Hematopoietic multipotent progenitor cell treated with erythropoietin and hydrocortisone succinate and interleukin-3 and kit ligand, for 4 days (in vitro differentiated cells): ENCODE measurements around the gene IDH1.

Experiments used
- DNase-seq: peaks from one replicate; pipeline ENCODE4 v3.0.0-alpha.2; 2015

The IDH1 gene

GRCh38 chr2:208208335-208209085 is 46.4 kb downstream of the IDH1 start:
- DNase-seq, result no peak

- no peak for DNase-seq
These were observed 47.1 kb downstream of the IDH1 start for GRCh38 chr2:208207769-208208168.

- DNase-seq, result peak; percentile 30
These were observed 50.7 kb downstream of the IDH1 start for GRCh38 chr2:208204166-208204565.

- no peak for DNase-seq
These were observed 59.3 kb downstream of the IDH1 start for GRCh38 chr2:208195531-208195930.

GRCh38 chr2:208192611-208193236 is 62.1 kb downstream of the IDH1 start:
- DNase-seq, result no peak

- DNase-seq, result no peak
These were observed 64.9 kb downstream of the IDH1 start, which contains the start of gene C2orf80 for GRCh38 chr2:208189810-208190503. C2orf80 (minus strand) TSS chr2:208190030; CDS start chr2:208186986, 3,044 bp downstream.

- no peak for DNase-seq
These were observed 65.6 kb downstream of the IDH1 start for GRCh38 chr2:208189069-208189809.

- DNase-seq, result no peak
These were observed 68.0 kb downstream of the IDH1 start for GRCh38 chr2:208186893-208187292.

- no peak for DNase-seq
These were observed 68.4 kb downstream of the IDH1 start for GRCh38 chr2:208186465-208186864.
